Measurements from ENCODE around the gene ULBP1. TPM values are rescaled to one million over a fixed set of nuclear protein-coding genes. Genes with fewer than 3 reads are reported as not detected.
"Not testable (repeated sequence)": the region's sequence is repeated elsewhere in the genome, so short reads cannot be mapped to it uniquely, and the experiment has no call there.

The ULBP1 gene
- total RNA-seq, 4 donors from 2014 or later: 0.16 TPM; not detected in 3

- DNase-seq; ATAC-seq; in situ Hi-C loops (cut with MboI; ENCODE audit: low sequenced_read_pairs in 4 of 4); H3K9me3 ChIP-seq; H3K36me3 ChIP-seq; intact Hi-C loops (cut with DNase I; ENCODE audit: low total_unique reads); H3K4me1 ChIP-seq; H3K27ac ChIP-seq: not testable (repeated sequence)
- Histone ChIP-seq H3K4me3 (peak overlapping the region in 1 of 4 donors; percentile 34), H3K27me3 (peaks cover 52 to 80% (median 68%) of the 10 kb centered on the region in 3 donors)
Observed at GRCh38 chr6:149954328-149954983, 9.3 kb upstream of the ULBP1 start.

GRCh38 chr6:149954984-149955653 is 8.6 kb upstream of the ULBP1 start:
- ATAC-seq; in situ Hi-C loops (cut with MboI; ENCODE audit: low sequenced_read_pairs in 4 of 4); H3K36me3 ChIP-seq; DNase-seq; H3K9me3 ChIP-seq; intact Hi-C loops (cut with DNase I; ENCODE audit: low total_unique reads); H3K4me1 ChIP-seq; H3K27ac ChIP-seq; H3K4me3 ChIP-seq: not testable (repeated sequence)
- H3K27me3 ChIP-seq: peaks cover 52 to 79% (median 66%) of the 10 kb centered on the region in 3 donors

- peaks cover 52 to 78% (median 66%) of the 10 kb centered on the region in 3 donors for H3K27me3 ChIP-seq
- in situ Hi-C loops (cut with MboI; ENCODE audit: low sequenced_read_pairs in 4 of 4); H3K4me1 ChIP-seq; H3K9me3 ChIP-seq; H3K27ac ChIP-seq; intact Hi-C loops (cut with DNase I; ENCODE audit: low total_unique reads); ATAC-seq; H3K36me3 ChIP-seq; H3K4me3 ChIP-seq; DNase-seq: not testable (repeated sequence)
Observed at GRCh38 chr6:149955654-149956317, 8.0 kb upstream of the ULBP1 start.

GRCh38 chr6:149958124-149958523 is 5.6 kb upstream of the ULBP1 start:
- ATAC-seq; intact Hi-C loops (cut with DNase I; ENCODE audit: low total_unique reads); H3K4me1 ChIP-seq; in situ Hi-C loops (cut with MboI; ENCODE audit: low sequenced_read_pairs in 4 of 4); H3K9me3 ChIP-seq; H3K27ac ChIP-seq; H3K4me3 ChIP-seq; DNase-seq; H3K36me3 ChIP-seq: not testable (repeated sequence)
- H3K27me3 ChIP-seq: peaks cover 41 to 78% (median 56%) of the 10 kb centered on the region in 3 donors

- intact Hi-C loops (cut with DNase I; ENCODE audit: low total_unique reads); H3K4me3 ChIP-seq; H3K36me3 ChIP-seq; H3K27ac ChIP-seq; in situ Hi-C loops (cut with MboI; ENCODE audit: low sequenced_read_pairs in 4 of 4); H3K9me3 ChIP-seq; DNase-seq; ATAC-seq: not testable (repeated sequence)
- H3K27me3 ChIP-seq: peaks cover 48 to 80% (median 62%) of the 10 kb centered on the region in 3 donors
- peaks cover 10 to 17% of the 10 kb centered on the region in 2 donors for H3K4me1 ChIP-seq
Observed at GRCh38 chr6:149959806-149960205, 3.9 kb upstream of the ULBP1 start.

- ATAC-seq (no peak), DNase-seq (no peak)
- TF ChIP-seq CTCF (IDR thresholded peaks at IDR 0.05 in 4 of 5, conservative IDR thresholded peaks at IDR 0.05 in 1 of 5): no peak
- no peak for TF ChIP-seq POLR2A (IDR thresholded peaks at IDR 0.05)
- Histone ChIP-seq H3K4me3 (no peak overlapping the region), H3K4me1 (peaks cover 15 to 23% of the 10 kb centered on the region in 2 donors), H3K36me3 (no peaks in the 10 kb centered on the region), H3K9me3 (no peaks in the 10 kb centered on the region), H3K27me3 (peaks cover 49 to 82% (median 63%) of the 10 kb centered on the region in 3 donors), H3K27ac (no peak overlapping the region)
- intact Hi-C loops (cut with DNase I; ENCODE audit: low total_unique reads): no loop called here
- in situ Hi-C loops (cut with MboI; ENCODE audit: low sequenced_read_pairs in 4 of 4): no loop called here
Observed at GRCh38 chr6:149960488-149960887, 3.3 kb upstream of the ULBP1 start.

All from gastrocnemius medialis (tissue), 4 donors.